Cardiac muscle cell (in vitro differentiated cells and primary cell): ENCODE measurements around the gene PTK6. TPM values are rescaled to one million over a fixed set of nuclear protein-coding genes. Genes with fewer than 3 reads are reported as not detected.

Experiments used
- DNase-seq, 2 donors: peaks; one replicate each; pipeline versions ENCODE4 v3.0.0 to v3.0.0-alpha.2; 2010 to 2017; ENCODE audit warnings: low read depth in 1 of 2, low spot score in 1 of 2
- H3K27ac ChIP-seq: fragments of 200-600 bp; sonication (generic); 2 replicates; pipeline ENCODE4 v1.5.1; 2016
- H3K27me3 ChIP-seq: fragments of 200-600 bp; sonication (generic); 2 replicates; pipeline ENCODE4 v1.6.0; 2016; ENCODE audit warnings: control low read depth
- H3K36me3 ChIP-seq: fragments of 200-600 bp; sonication (generic); 2 replicates; pipeline ENCODE4 v1.5.1; 2016; ENCODE audit warnings: control low read depth
- H3K4me1 ChIP-seq: fragments of 200-600 bp; sonication (generic); 2 replicates; pipeline ENCODE4 v1.8.1; 2017; ENCODE audit warnings: low read depth, mild to moderate bottlenecking, mixed run types
- H3K4me3 ChIP-seq: fragments of 200-600 bp; sonication (generic); 2 replicates; pipeline ENCODE4 v1.5.1; 2016; ENCODE audit warnings: mild to moderate bottlenecking
- H3K9me3 ChIP-seq: fragments of 200-600 bp; sonication (generic); 2 replicates; pipeline ENCODE4 v1.5.1; 2017; ENCODE audit warnings: low read depth, mild to moderate bottlenecking, control low read depth
- polyA plus RNA-seq: library from polyadenylated mRNA; unstranded; fragments of >200 nt; fragmentation: Nextera tagmentation; extraction: Ambion mirVana; gene quantifications from 2 replicates; pipeline ENCODE4 v1.2.1, GENCODE V29; 2016
- total RNA-seq: library from RNA; depleted of rRNA; stranded (reverse); fragments of >200 nt; gene quantifications from 2 replicates; pipeline ENCODE4 v1.2.3, GENCODE V29; 2016
- TF ChIP-seq, protein P1 (sequence below): IDR thresholded peaks from 2 replicates; pipeline ENCODE4 v1.5.1; 2012; ENCODE audit warnings: low read depth, mild to moderate bottlenecking, low read length

PTK6 gene
- total and polyA plus RNA-seq, 2 experiments from 2014 or later, result 0.38 TPM; not detected in 1

- Histone ChIP-seq H3K4me1 (peaks cover 11% of the 10 kb centered on the region), H3K4me3 (no peak overlapping the region), H3K27ac (no peak overlapping the region), H3K27me3 (no peaks in the 10 kb centered on the region), H3K9me3 (no peaks in the 10 kb centered on the region), H3K36me3 (no peaks in the 10 kb centered on the region)
- DNase-seq, result no peak
- TF ChIP-seq, protein P1, sequence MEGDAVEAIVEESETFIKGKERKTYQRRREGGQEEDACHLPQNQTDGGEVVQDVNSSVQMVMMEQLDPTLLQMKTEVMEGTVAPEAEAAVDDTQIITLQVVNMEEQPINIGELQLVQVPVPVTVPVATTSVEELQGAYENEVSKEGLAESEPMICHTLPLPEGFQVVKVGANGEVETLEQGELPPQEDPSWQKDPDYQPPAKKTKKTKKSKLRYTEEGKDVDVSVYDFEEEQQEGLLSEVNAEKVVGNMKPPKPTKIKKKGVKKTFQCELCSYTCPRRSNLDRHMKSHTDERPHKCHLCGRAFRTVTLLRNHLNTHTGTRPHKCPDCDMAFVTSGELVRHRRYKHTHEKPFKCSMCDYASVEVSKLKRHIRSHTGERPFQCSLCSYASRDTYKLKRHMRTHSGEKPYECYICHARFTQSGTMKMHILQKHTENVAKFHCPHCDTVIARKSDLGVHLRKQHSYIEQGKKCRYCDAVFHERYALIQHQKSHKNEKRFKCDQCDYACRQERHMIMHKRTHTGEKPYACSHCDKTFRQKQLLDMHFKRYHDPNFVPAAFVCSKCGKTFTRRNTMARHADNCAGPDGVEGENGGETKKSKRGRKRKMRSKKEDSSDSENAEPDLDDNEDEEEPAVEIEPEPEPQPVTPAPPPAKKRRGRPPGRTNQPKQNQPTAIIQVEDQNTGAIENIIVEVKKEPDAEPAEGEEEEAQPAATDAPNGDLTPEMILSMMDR, result no peak
These were observed 6.4 kb downstream of the PTK6 start for GRCh38 chr20:63530788-63531160.

DNA sequence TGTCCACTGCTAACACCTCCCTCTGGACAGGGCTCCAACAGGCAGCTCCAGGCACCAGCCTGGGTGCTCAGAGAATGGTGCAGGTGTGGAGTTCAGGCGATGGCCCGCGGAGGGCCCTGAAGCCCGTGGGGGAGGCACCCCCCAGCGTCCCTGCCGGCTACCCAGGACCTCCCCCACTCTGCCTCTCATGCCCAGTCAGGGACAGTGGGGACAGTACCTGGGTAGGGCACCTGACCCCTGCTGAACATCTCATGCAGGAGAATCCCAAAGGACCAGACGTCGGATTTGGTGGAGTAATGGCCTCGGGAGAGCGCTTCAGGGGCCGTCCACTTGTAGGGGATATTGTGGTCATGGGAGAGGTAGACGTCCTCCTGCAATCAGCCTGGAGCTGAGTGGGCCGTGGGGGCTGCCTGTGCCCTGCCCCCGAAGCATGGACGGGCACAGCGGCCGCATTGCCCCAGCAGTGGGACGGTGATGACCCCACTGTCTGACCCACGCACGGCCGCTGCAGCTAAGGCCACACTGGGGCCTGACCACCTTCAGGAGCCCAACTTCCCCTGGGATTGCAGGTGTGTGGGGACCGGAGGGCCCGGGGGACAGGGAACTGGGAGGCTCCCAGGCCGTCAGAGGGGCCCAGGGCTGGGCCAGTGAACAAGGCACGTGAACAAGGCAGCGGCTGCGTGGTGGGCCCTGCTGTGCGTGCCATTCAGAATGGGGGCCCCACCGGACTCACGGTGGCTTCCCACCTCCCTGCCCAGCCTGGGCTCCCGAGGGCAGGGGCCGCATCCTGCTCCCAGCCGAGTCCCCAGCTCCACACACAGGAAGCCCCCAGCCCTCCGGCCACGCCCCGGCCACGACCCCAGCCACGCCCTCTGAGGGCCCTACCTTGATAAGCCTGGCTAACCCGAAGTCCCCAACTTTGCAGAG, 7.1 kb downstream of the PTK6 start:
- Histone ChIP-seq H3K36me3 (no peaks in the 10 kb centered on the region), H3K4me3 (no peak overlapping the region), H3K27me3 (no peaks in the 10 kb centered on the region), H3K9me3 (no peaks in the 10 kb centered on the region), H3K27ac (no peak overlapping the region), H3K4me1 (peaks cover 11% of the 10 kb centered on the region)
- no peak for DNase-seq
- TF ChIP-seq, protein P1, result no peak

GRCh38 chr20:63529180-63529860, 7.9 kb downstream of the PTK6 start:
- Histone ChIP-seq H3K9me3 (no peaks in the 10 kb centered on the region), H3K4me1 (peaks cover 9% of the 10 kb centered on the region), H3K4me3 (no peak overlapping the region), H3K36me3 (no peaks in the 10 kb centered on the region), H3K27ac (no peak overlapping the region), H3K27me3 (no peaks in the 10 kb centered on the region)
- DNase-seq, result no peak
- TF ChIP-seq, protein P1, result no peak

DNA sequence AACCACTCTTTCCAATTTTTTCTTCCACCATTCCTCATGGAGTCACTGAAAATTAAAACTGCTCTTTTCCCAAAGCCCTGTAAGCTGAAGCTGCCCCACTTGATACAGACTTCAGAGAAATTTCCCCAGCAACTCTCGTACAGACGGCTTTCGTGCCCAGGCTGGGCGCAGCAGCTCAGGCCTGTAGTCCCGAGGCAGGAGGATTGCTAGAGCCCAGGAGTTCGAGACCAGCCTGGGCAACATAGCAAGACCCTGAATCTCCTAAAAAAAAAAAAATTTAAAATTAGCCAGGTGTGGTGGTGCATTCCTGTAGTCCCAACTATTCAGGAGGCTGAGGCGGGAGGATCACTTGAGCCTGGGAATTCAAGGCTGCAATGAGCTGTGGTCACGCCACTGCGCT, 10.0 kb downstream of the PTK6 start:
- no peak for DNase-seq
- TF ChIP-seq, protein P1, result no peak
- H3K36me3 ChIP-seq, result peaks cover 8% of the 10 kb centered on the region
- peaks cover 2% of the 10 kb centered on the region for H3K4me1 ChIP-seq
- no peak overlapping the region for H3K27ac ChIP-seq
- H3K9me3 ChIP-seq, result no peaks in the 10 kb centered on the region
- no peak overlapping the region for H3K4me3 ChIP-seq
- H3K27me3 ChIP-seq, result no peaks in the 10 kb centered on the region

DNA sequence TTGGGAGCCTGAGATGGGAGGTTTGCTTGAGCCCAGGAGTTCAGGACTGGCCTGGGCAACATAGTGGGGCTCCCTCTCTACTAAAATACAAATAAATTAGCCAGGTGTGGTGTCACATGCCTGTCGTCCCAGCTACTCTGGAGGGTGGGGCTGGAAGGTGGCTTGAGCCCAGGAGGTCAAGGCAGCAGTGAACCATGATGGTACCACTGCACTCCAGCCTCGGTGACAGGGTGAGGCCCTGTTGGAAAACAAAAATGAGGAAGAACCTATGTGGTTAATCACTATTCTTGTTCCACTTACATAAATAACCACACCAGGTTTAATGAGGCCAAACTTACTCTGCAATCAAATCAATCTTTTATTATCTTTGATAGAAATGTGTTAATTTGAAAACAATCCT, 11.2 kb downstream of the PTK6 start:
- no peak overlapping the region for H3K27ac ChIP-seq
- TF ChIP-seq, protein P1, result no peak
- no peaks in the 10 kb centered on the region for H3K9me3 ChIP-seq
- no peak overlapping the region for H3K4me3 ChIP-seq
- no peaks in the 10 kb centered on the region for H3K27me3 ChIP-seq
- H3K4me1 ChIP-seq, result peaks cover 11% of the 10 kb centered on the region
- H3K36me3 ChIP-seq, result peaks cover 10% of the 10 kb centered on the region
- DNase-seq, result no peak
